SK-N-MC (cell line): Measurements from ENCODE around the gene MIA2.

ENCODE experiments used
- FOXP2 ChIP-seq: optimal IDR thresholded peaks from 2 replicates; pipeline ENCODE3; 2011; ENCODE audit warnings: mild to moderate bottlenecking, moderate library complexity; ENCODE audit not compliant: insufficient read depth; ENCODE audit errors: extremely low read length, control extremely low read depth
- POLR2AphosphoS5 ChIP-seq: IDR thresholded peaks from 2 replicates; pipeline ENCODE4 v1.6.1; 2012; ENCODE audit warnings: mild to moderate bottlenecking, low read depth, low read length, borderline replicate concordance

GRCh38 chr14:39212034-39212433 lies 21.7 kb upstream of the MIA2 start:
- TF ChIP-seq POLR2AphosphoS5 (no peak), FOXP2 (no peak)
